K562 (cell line): ENCODE data around the gene MEIS1. TPM values are rescaled to one million over a fixed set of nuclear protein-coding genes. Genes with fewer than 3 reads are reported as not detected.
A peak's percentile ranks its signal among the peaks of the same experiment; 100 is the strongest.

Source experiments
- ATAC-seq: fragments of 200-7000 bp; cut with Tn5 transposase; 3 replicates; pipeline ENCODE4 v1.9.1; 2020; ENCODE audit warnings: moderate library complexity
- BruUV-seq: library from RNA; stranded (reverse); fragments of 400-500 nt; replicated peaks from 2 replicates; lab custom pipeline; 2021; lab: Mats Ljungman, UMichigan
- CTCF ChIA-PET: fragments of 300-600 bp; formaldehyde crosslinking; extraction: SDS; loops from one replicate; lab custom pipeline; 2021; ENCODE audit warnings: low intra/inter-chr PET ratio; lab: Yijun Ruan, JAX
- POLR2A ChIA-PET: fragments of 300-600, 350-650 bp; sonication (Branson Sonifier 250); formaldehyde crosslinking; extraction: SDS; loops from one replicate; lab custom pipeline; 2021; ENCODE audit warnings: antibody characterized with exemption, inconsistent platforms; lab: Yijun Ruan, JAX
- DNase-seq, 4 experiments: peaks; one replicate each; pipeline versions ENCODE4 v3.0.0 to v3.0.0-alpha.2; 2011 to 2018; ENCODE audit warnings: low spot score in 3 of 4, mixed read lengths in 3 of 4; ENCODE audit errors: extremely low read depth in 1 of 4
- FAIRE-seq: peaks from 2 replicates; lab custom pipeline; 2011; peaks lifted over from hg19 to GRCh38; lab: Jason Lieb, UNC
- H2AFZ ChIP-seq: 2 replicates; pipeline ENCODE4 v1.6.0; 2011; ENCODE audit warnings: low read depth, low read length, control low read depth, inconsistent platforms
- H3K27ac ChIP-seq: fragments of 200-600 bp; 3 replicates; pipeline ENCODE4 v1.8.0; 2011; ENCODE audit warnings: low read depth, mild to moderate bottlenecking, control low read depth, inconsistent platforms, low read length, moderate library complexity, mixed read lengths; ENCODE audit errors: extremely low read depth
- H3K27me3 ChIP-seq, 2 experiments: fragments of 300-600 bp in 1 of 2; 2 replicates in 1 of 2; 3 replicates in 1 of 2; pipeline versions ENCODE4 v1.6.0 to v1.8.0; 2011; ENCODE audit warnings: inconsistent platforms in 2 of 2, low read length in 2 of 2, mild to moderate bottlenecking in 1 of 2, mixed read lengths in 1 of 2, moderate library complexity in 1 of 2; ENCODE audit not compliant: control insufficient read depth in 2 of 2, insufficient read depth in 2 of 2
- H3K36me3 ChIP-seq: fragments of 300-600 bp; 3 replicates; pipeline ENCODE4 v1.8.0; 2011; ENCODE audit warnings: mild to moderate bottlenecking, low read length, inconsistent platforms; ENCODE audit not compliant: control insufficient read depth, insufficient read depth
- H3K4me1 ChIP-seq, 2 experiments: fragments of 200-600 bp in 1 of 2; replicated peaks in 1 of 2; 2 replicates in 1 of 2; 3 replicates in 1 of 2; pipeline versions ENCODE4 v1.5.1 to v1.8.0; 2011; ENCODE audit warnings: inconsistent platforms in 2 of 2, low read length in 2 of 2, mild to moderate bottlenecking in 1 of 2, mixed read lengths in 1 of 2, moderate library complexity in 1 of 2; ENCODE audit not compliant: control insufficient read depth in 2 of 2, insufficient read depth in 2 of 2
- H3K4me2 ChIP-seq: 2 replicates; pipeline ENCODE4 v1.6.1; 2011; ENCODE audit warnings: low read length, control low read depth, inconsistent platforms, mixed read lengths; ENCODE audit not compliant: insufficient read depth
- H3K4me3 ChIP-seq: fragments of 200-600 bp; sonication (generic), shearing (Covaris generic); 2 replicates; pipeline ENCODE4 v1.5.1; 2016; ENCODE audit warnings: control low read depth, inconsistent platforms
- H3K79me2 ChIP-seq: fragments of 200-600 bp; 3 replicates; pipeline ENCODE4 v1.8.0; 2011; ENCODE audit warnings: low read length, inconsistent platforms; ENCODE audit not compliant: control insufficient read depth, insufficient read depth
- H3K9ac ChIP-seq, 2 experiments: 2 replicates each; pipeline versions ENCODE4 v1.6.0 to v1.6.1; 2011; ENCODE audit warnings: low read depth in 2 of 2, low read length in 2 of 2, control low read depth in 1 of 2, inconsistent platforms in 1 of 2, mild to moderate bottlenecking in 1 of 2, mixed read lengths in 1 of 2; ENCODE audit not compliant: insufficient read depth in 1 of 2
- H3K9me1 ChIP-seq: one replicate; pipeline ENCODE4 v1.6.0; 2011; ENCODE audit warnings: inconsistent platforms, mild to moderate bottlenecking, low read length, moderate library complexity; ENCODE audit not compliant: control insufficient read depth, insufficient read depth
- H3K9me3 ChIP-seq: replicated peaks from 2 replicates; pipeline ENCODE4 v1.5.1; 2011; ENCODE audit warnings: low read depth, low read length, inconsistent platforms; ENCODE audit not compliant: control insufficient read depth, insufficient read depth
- H4K20me1 ChIP-seq: replicated peaks from 2 replicates; pipeline ENCODE4 v1.6.1; 2011; ENCODE audit warnings: low read length, inconsistent platforms, mixed read lengths; ENCODE audit not compliant: control insufficient read depth, insufficient read depth
- DPF2 ChIP-seq: fragments of 450-650 bp; IDR thresholded peaks from 2 replicates; pipeline ENCODE4 v1.6.1; 2016
- GATA2 ChIP-seq: sonication (generic); formaldehyde crosslinking; IDR thresholded peaks from 2 replicates; pipeline ENCODE4 v1.4.0; 2020; ENCODE audit warnings: mild to moderate bottlenecking, missing genetic modification reagents
- MAFG ChIP-seq: fragments of 450-650 bp; conservative IDR thresholded peaks from 2 replicates; pipeline ENCODE4 v1.6.1; 2016; ENCODE audit warnings: missing genetic modification characterization, missing compliant biosample characterization
- MEIS2 ChIP-seq: fragments of 450-650 bp; IDR thresholded peaks from 2 replicates; pipeline ENCODE4 v1.6.1; 2014; ENCODE audit warnings: mild to moderate bottlenecking; ENCODE audit not compliant: partially characterized antibody
- NFE2L1 ChIP-seq: fragments of 450-650 bp; IDR thresholded peaks from 2 replicates; pipeline ENCODE4 v1.6.1; 2016; ENCODE audit warnings: missing genetic modification characterization, low read depth, mild to moderate bottlenecking, missing compliant biosample characterization, moderate library complexity, borderline replicate concordance
- RAD21 ChIP-seq, 2 experiments: fragments of 250-450 bp in 1 of 2; fragments of 450-650 bp in 1 of 2; sonication (Bioruptor Pico) in 1 of 2; formaldehyde crosslinking in 1 of 2; IDR thresholded peaks in 1 of 2; conservative IDR thresholded peaks in 1 of 2; 2 replicates each; pipeline versions ENCODE4 v1.4.0 to v1.8.0; 2020 to 2022; ENCODE audit warnings: mild to moderate bottlenecking in 2 of 2, moderate library complexity in 1 of 2
- RCOR1 ChIP-seq, 2 experiments: IDR thresholded peaks; 2 replicates each; pipeline ENCODE4 v1.6.1; 2012; ENCODE audit warnings: low read depth in 2 of 2, low read length in 2 of 2, borderline replicate concordance in 1 of 2, improper control_type of control experiment in 1 of 2
- SPI1 ChIP-seq: IDR thresholded peaks from 2 replicates; pipeline ENCODE4 v1.6.1; 2011; ENCODE audit warnings: low read depth, low read length, control low read depth, borderline replicate concordance
- XRCC4 ChIP-seq: IDR thresholded peaks from one replicate; pipeline ENCODE4 v1.6.1; 2011; ENCODE audit not compliant: insufficient read depth, insufficient read length; ENCODE audit errors: extremely low read depth
- ZNF174 ChIP-seq: fragments of 250-450 bp; sonication (Bioruptor Pico); IDR thresholded peaks from 2 replicates; pipeline ENCODE4 v1.4.0; 2020; ENCODE audit warnings: mild to moderate bottlenecking
- WGBS: fragments of 100-300 bp; shearing (Covaris generic); methylation state at CpG from one replicate; pipeline ENCODE4 v1.1.6; 2016; ENCODE audit warnings: low coverage, mixed read lengths; ENCODE audit not compliant: insufficient coverage; ENCODE audit errors: missing lambda C conversion rate; 5-methylcytosine and 5-hydroxymethylcytosine counted together
- in situ Hi-C: fragments of 300-500 bp; cut with MboI; formaldehyde crosslinking; loops from 4 replicates; pipeline ENCODE4 v1.15.0; 2018; ENCODE audit warnings: inconsistent platforms, mixed read lengths
- intact Hi-C: fragments of 100-400 bp; cut with micrococcal nuclease; formaldehyde crosslinking; loops from 2 replicates; pipeline ENCODE4 v1.14.2; 2022
- polyA plus RNA-seq, 8 experiments: library from polyadenylated mRNA; depleted of rRNA in 4 of 8; stranded (reverse) in 5 of 8; unstranded in 3 of 8; fragments of >200 nt; fragmentation: Nextera tagmentation in 2 of 8; fragmentation: Illumina TruSeq in 1 of 8; extraction: Ambion mirVana in 2 of 8; extraction: Trizol in 1 of 8; gene quantifications; 2 replicates each; pipeline versions ENCODE4 v1.2.1 to v1.2.3, GENCODE V29; 2011 to 2014; ENCODE audit warnings: inconsistent platforms in 1 of 8, missing spikeins in 1 of 8
- total RNA-seq, 7 experiments: library from RNA; depleted of rRNA in 6 of 7; stranded (reverse); fragments of >200 nt in 6 of 7; fragmentation: Illumina TruSeq in 2 of 7; extraction: Trizol in 2 of 7; gene quantifications; 2 replicates each; pipeline versions ENCODE4 v1.2.1 to v1.2.3, GENCODE V29; 2011 to 2021; ENCODE audit warnings: low replicate concordance in 1 of 7
- TF ChIP-seq, protein P1 (sequence below): fragments of 450-650 bp; IDR thresholded peaks from 2 replicates; pipeline ENCODE4 v1.6.1; 2016; ENCODE audit warnings: low read depth, mild to moderate bottlenecking, moderate library complexity
- TF ChIP-seq, protein P2 (sequence below): fragments of 250-450 bp; sonication (Bioruptor Pico); IDR thresholded peaks from 2 replicates; pipeline ENCODE4 v1.8.0; 2021; ENCODE audit warnings: borderline replicate concordance, mild to moderate bottlenecking, moderate library complexity; ENCODE audit not compliant: poor library complexity, severe bottlenecking
- TF ChIP-seq, protein P3 (sequence below): IDR thresholded peaks from 3 replicates; pipeline ENCODE4 v1.6.1; 2011; ENCODE audit warnings: borderline replicate concordance, mild to moderate bottlenecking; ENCODE audit not compliant: insufficient read length, insufficient read depth

Gene MEIS1
- total and polyA plus RNA-seq, 9 of the 15 experiments (the other 6 are each of a cell fraction or from before 2014, with no cell fraction given), result 2.3 to 9.0 (median 5.9) TPM

DNA sequence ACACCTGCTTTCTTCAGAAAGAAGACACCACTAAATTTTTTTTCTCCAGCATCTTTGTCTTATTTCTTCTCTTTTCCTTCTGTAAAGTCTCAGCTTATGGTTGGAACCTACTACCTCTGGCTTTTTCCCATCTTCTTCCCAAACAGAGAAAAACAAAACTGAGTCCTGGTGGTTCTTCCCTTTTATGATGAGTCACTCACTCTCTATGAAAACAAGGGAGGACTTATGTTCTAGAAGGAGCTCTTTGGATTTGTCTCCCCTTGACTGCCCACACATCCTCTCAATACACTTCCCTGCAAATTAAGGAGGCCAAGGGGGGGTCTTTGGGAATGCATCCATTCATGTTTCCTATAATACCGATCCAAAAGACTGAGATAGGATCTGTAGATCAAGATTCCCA, 22.1 kb upstream of the MEIS1 start:
- Histone ChIP-seq H2AFZ (no peak overlapping the region), H3K9me1 (no peaks in the 10 kb centered on the region), H3K9me3 (no peaks in the 10 kb centered on the region), H3K4me1 (no peaks in the 10 kb centered on the region), H3K4me3 (no peak overlapping the region), H3K27ac (no peak overlapping the region), H3K36me3 (no peaks in the 10 kb centered on the region), H3K27me3 (peaks cover 0 to 6% of the 10 kb centered on the region in 2 experiments; a peak in 1 of 5 replicates), H3K4me2 (no peak overlapping the region), H3K9ac (no peak overlapping the region), H3K79me2 (no peaks in the 10 kb centered on the region), H4K20me1 (no peaks in the 10 kb centered on the region)
- ChIA-PET POLR2A (interaction anchor here (0.6 kb wide), 1 partner anchor 11 kb away, joined by 3 read pairs; no protein-coding TSS in a partner anchor), CTCF (no interaction called here)
- 8% methylated on average over 1 of the region's 1 CpG for WGBS
- ATAC-seq, result no peak
- TF ChIP-seq MEIS2 (no peak), MAFG (tag) (peak; percentile 76), GATA2 (CRISPR knock-in tag) (no peak), NFE2L1 (tag) (peak; percentile 67)
- TF ChIP-seq, protein P1, sequence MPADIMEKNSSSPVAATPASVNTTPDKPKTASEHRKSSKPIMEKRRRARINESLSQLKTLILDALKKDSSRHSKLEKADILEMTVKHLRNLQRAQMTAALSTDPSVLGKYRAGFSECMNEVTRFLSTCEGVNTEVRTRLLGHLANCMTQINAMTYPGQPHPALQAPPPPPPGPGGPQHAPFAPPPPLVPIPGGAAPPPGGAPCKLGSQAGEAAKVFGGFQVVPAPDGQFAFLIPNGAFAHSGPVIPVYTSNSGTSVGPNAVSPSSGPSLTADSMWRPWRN, result no peak
- no peak for DNase-seq
- no TSS peak for BruUV-seq
- intact Hi-C loops, result no loop called here
- in situ Hi-C loops, result no loop called here
- no peak for FAIRE-seq

DNA sequence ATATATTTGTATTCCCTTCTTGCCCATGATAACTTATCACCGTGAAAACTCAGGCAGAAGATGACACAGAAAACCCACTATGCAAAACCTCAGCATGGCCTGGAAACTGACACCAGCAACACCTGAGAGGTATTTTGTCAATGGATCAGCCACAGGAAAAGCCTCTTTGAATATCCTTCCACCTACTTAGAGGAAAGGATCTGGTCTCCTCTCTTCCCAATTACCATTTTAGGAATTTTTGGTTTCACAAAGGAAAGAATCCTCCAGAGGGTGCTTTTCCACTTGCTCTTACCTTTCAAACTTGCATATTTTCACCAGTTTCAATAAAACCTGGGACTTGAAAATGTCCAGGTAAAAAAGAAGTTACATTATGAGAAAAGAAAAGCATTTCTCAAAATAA, 20.0 kb upstream of the MEIS1 start:
- 0% methylated on average over 1 of the region's 1 CpG for WGBS
- H3K36me3 ChIP-seq, result no peaks in the 10 kb centered on the region
- H4K20me1 ChIP-seq, result no peaks in the 10 kb centered on the region
- intact Hi-C loops (no loop called here), in situ Hi-C loops (no loop called here)
- no peaks in the 10 kb centered on the region for H3K4me1 ChIP-seq
- POLR2A ChIA-PET, result no interaction called here
- ATAC-seq (no peak), FAIRE-seq (no peak), DNase-seq (no peak)
- peaks cover 0 to 18% of the 10 kb centered on the region in 2 experiments; a peak in 3 of 5 replicates for H3K27me3 ChIP-seq
- H3K4me2 ChIP-seq, result no peak overlapping the region
- no peaks in the 10 kb centered on the region for H3K79me2 ChIP-seq
- H3K9me3 ChIP-seq, result no peaks in the 10 kb centered on the region
- no peak overlapping the region for H3K27ac ChIP-seq
- no TSS peak for BruUV-seq
- CTCF ChIA-PET, result no interaction called here
- no peak overlapping the region for H3K4me3 ChIP-seq
- no peak overlapping the region for H3K9ac ChIP-seq
- H3K9me1 ChIP-seq, result no peaks in the 10 kb centered on the region
- H2AFZ ChIP-seq, result no peak overlapping the region
- TF ChIP-seq SPI1 (no peak), DPF2 (no peak), RAD21 (CRISPR knock-in tag; conservative IDR thresholded peaks at IDR 0.05 in 1 of 2, IDR thresholded peaks at IDR 0.05 in 1 of 2) (no peak), XRCC4 (no peak), RCOR1 (IDR thresholded peaks at IDR 0.05; ENCODE audit: borderline replicate concordance in 1 of 2, low read depth in 2 of 2, low read length in 2 of 2) (no peak), ZNF174 (CRISPR knock-in tag) (no peak)
- TF ChIP-seq, protein P2, sequence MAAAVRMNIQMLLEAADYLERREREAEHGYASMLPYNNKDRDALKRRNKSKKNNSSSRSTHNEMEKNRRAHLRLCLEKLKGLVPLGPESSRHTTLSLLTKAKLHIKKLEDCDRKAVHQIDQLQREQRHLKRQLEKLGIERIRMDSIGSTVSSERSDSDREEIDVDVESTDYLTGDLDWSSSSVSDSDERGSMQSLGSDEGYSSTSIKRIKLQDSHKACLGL (CRISPR knock-in tag), result no peak
- TF ChIP-seq, protein P3, sequence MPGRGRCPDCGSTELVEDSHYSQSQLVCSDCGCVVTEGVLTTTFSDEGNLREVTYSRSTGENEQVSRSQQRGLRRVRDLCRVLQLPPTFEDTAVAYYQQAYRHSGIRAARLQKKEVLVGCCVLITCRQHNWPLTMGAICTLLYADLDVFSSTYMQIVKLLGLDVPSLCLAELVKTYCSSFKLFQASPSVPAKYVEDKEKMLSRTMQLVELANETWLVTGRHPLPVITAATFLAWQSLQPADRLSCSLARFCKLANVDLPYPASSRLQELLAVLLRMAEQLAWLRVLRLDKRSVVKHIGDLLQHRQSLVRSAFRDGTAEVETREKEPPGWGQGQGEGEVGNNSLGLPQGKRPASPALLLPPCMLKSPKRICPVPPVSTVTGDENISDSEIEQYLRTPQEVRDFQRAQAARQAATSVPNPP, result no peak
